Hepatocyte (in vitro differentiated cells): ENCODE measurements around the gene HOXA11.

Source experiments
- EZH2 ChIP-seq: fragments of 200-600 bp; sonication (generic); IDR thresholded peaks from 2 replicates; pipeline ENCODE4 v1.6.1; 2016; ENCODE audit warnings: antibody characterized with exemption, mild to moderate bottlenecking, borderline replicate concordance
- TF ChIP-seq, protein P1 (sequence below): fragments of 200-600 bp; sonication (generic); IDR thresholded peaks from 2 replicates; pipeline ENCODE4 v1.5.1; 2016; ENCODE audit warnings: antibody characterized with exemption, mild to moderate bottlenecking; ENCODE audit not compliant: poor library complexity

DNA sequence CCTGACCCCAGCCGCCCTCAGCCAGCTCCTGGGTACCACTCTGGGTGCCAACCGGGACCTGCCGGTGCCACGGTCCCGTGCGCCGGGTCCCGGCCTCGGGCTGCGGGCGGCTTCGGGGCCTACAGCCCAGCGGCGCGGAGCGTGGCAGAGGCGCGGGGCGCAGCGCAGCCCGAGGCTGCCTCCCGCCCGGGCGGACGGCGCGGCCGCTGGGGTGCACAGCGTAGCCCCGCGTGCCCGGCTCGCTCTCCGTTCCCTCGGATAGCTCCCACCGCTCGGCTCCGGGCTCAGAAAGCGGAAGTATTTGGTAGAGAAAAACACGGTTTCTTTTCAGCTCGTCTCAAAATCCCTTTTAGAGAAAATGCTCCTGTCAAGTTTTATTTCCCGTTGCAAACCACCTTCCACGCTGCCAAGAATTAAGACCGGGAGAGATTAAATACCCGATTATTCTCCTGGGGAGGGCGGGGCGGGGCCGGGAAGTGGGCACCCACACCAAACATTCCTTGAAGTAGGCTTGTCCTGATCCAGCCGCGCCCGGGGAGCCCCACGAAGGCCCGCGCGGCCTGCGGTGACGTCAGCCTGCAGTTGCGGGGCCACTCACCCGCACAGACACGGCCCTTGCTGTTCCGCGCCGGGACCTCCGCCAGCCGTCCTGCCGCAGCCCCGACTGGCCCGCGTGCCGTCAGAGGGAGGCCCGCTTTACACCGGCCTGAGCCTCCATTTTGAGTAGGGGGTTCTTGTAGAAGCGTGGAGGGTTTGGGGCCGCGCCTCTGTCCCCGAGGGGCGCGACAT is 7.7 kb upstream of the HOXA11 start:
- TF ChIP-seq, protein P1, sequence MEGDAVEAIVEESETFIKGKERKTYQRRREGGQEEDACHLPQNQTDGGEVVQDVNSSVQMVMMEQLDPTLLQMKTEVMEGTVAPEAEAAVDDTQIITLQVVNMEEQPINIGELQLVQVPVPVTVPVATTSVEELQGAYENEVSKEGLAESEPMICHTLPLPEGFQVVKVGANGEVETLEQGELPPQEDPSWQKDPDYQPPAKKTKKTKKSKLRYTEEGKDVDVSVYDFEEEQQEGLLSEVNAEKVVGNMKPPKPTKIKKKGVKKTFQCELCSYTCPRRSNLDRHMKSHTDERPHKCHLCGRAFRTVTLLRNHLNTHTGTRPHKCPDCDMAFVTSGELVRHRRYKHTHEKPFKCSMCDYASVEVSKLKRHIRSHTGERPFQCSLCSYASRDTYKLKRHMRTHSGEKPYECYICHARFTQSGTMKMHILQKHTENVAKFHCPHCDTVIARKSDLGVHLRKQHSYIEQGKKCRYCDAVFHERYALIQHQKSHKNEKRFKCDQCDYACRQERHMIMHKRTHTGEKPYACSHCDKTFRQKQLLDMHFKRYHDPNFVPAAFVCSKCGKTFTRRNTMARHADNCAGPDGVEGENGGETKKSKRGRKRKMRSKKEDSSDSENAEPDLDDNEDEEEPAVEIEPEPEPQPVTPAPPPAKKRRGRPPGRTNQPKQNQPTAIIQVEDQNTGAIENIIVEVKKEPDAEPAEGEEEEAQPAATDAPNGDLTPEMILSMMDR, result no peak
- peak; percentile 34 for TF ChIP-seq EZH2
